H1 (cell line): ENCODE data around the gene TMEM130. TPM values are rescaled to one million over a fixed set of nuclear protein-coding genes. Genes with fewer than 3 reads are reported as not detected.

Source experiments
- CTCF ChIA-PET: fragments of 300-600 bp; sonication (Branson Sonifier 250); formaldehyde crosslinking; loops from one replicate; lab custom pipeline; 2021; ENCODE audit not compliant: partially characterized antibody; lab: Charles Lee
- POLR2A ChIA-PET: fragments of 300-600 bp; sonication (Branson Sonifier 250); formaldehyde crosslinking; loops from one replicate; lab custom pipeline; 2021; ENCODE audit warnings: inconsistent platforms; ENCODE audit not compliant: partially characterized antibody; lab: Charles Lee
- DNase-seq, 2 experiments: peaks; one replicate each; pipeline versions ENCODE4 v3.0.0 to v3.0.0-alpha.2; 2010 to 2022; ENCODE audit warnings: low spot score in 2 of 2, low read depth in 1 of 2, mixed read lengths in 1 of 2
- FAIRE-seq: peaks from 2 replicates; lab custom pipeline; 2011; peaks lifted over from hg19 to GRCh38; lab: Jason Lieb, UNC
- H2AFZ ChIP-seq: 2 replicates; pipeline ENCODE4 v1.8.1; 2012; ENCODE audit warnings: low read length, inconsistent platforms
- H2AK5ac ChIP-seq: 2 replicates; pipeline ENCODE4 v1.6.1; 2013; ENCODE audit warnings: low read depth, low read length
- H2BK120ac ChIP-seq: replicated peaks from 2 replicates; pipeline ENCODE3; 2013; ENCODE audit warnings: low read depth, low read length, inconsistent platforms
- H2BK12ac ChIP-seq: 2 replicates; pipeline ENCODE4 v1.6.1; 2013; ENCODE audit warnings: low read depth, low read length
- H2BK15ac ChIP-seq: 2 replicates; pipeline ENCODE4 v1.6.1; 2013; ENCODE audit warnings: low read length
- H2BK20ac ChIP-seq: 2 replicates; pipeline ENCODE4 v1.6.1; 2013; ENCODE audit warnings: low read length
- H2BK5ac ChIP-seq: 2 replicates; pipeline ENCODE4 v1.6.1; 2013; ENCODE audit warnings: low read depth, low read length
- H3K14ac ChIP-seq: 2 replicates; pipeline ENCODE4 v1.6.1; 2013; ENCODE audit warnings: inconsistent platforms; ENCODE audit not compliant: insufficient read length
- H3K18ac ChIP-seq: 2 replicates; pipeline ENCODE4 v1.6.1; 2013; ENCODE audit warnings: low read length; ENCODE audit errors: extremely low read depth
- H3K23ac ChIP-seq: 2 replicates; pipeline ENCODE4 v1.6.1; 2013; ENCODE audit warnings: inconsistent platforms; ENCODE audit not compliant: insufficient read length
- H3K23me2 ChIP-seq: 2 replicates; pipeline ENCODE4 v1.6.1; 2013; ENCODE audit warnings: low read depth, low read length
- H3K27ac ChIP-seq: 2 replicates; pipeline ENCODE4 v1.6.1; 2011; ENCODE audit warnings: low read depth, low read length, inconsistent platforms
- H3K27me3 ChIP-seq, 4 experiments: replicated peaks in 1 of 4; 1 replicate in 1 of 4; 2 replicates in 3 of 4; pipeline versions ENCODE4 v1.6.1 to v1.8.1; 2011 to 2013; ENCODE audit warnings: low read length in 3 of 4, mild to moderate bottlenecking in 3 of 4, inconsistent platforms in 2 of 4, mixed read lengths in 2 of 4, moderate library complexity in 1 of 4; ENCODE audit not compliant: control insufficient read depth in 3 of 4, insufficient read depth in 3 of 4; ENCODE audit errors: extremely low read depth in 1 of 4
- H3K36me3 ChIP-seq, 4 experiments: 2 replicates each; pipeline versions ENCODE4 v1.6.1 to v1.8.1; 2011 to 2013; ENCODE audit warnings: mild to moderate bottlenecking in 4 of 4, low read length in 3 of 4, moderate library complexity in 2 of 4, control low read depth in 1 of 4, inconsistent platforms in 1 of 4; ENCODE audit not compliant: insufficient read depth in 4 of 4, control insufficient read depth in 2 of 4
- H3K4ac ChIP-seq: replicated peaks from 2 replicates; pipeline ENCODE3; 2013; ENCODE audit warnings: low read length, low read depth, mixed read lengths, inconsistent platforms; ENCODE audit not compliant: insufficient read length
- H3K4me1 ChIP-seq, 4 experiments: replicated peaks in 1 of 4; 1 replicate in 1 of 4; 2 replicates in 3 of 4; pipeline versions ENCODE4 v1.6.1 to v1.8.1; 2011 to 2013; ENCODE audit warnings: low read length in 3 of 4, inconsistent platforms in 2 of 4, mixed read lengths in 1 of 4; ENCODE audit not compliant: insufficient read depth in 4 of 4, control insufficient read depth in 3 of 4
- H3K4me2 ChIP-seq, 2 experiments: 2 replicates each; pipeline versions ENCODE4 v1.6.1 to v1.8.1; 2011 to 2013; ENCODE audit warnings: low read depth in 2 of 2, low read length in 2 of 2, control low read depth in 1 of 2, inconsistent platforms in 1 of 2, mild to moderate bottlenecking in 1 of 2; ENCODE audit not compliant: insufficient read depth in 1 of 2
- H3K4me3 ChIP-seq, 4 experiments: fragments of 200-600, 300-600 bp in 1 of 4; sonication (generic), shearing (Covaris generic), sonication (Bioruptor Twin) in 1 of 4; 2 replicates each; pipeline versions ENCODE4 v1.5.1 to v1.8.1; 2011 to 2016; ENCODE audit warnings: low read length in 4 of 4, low read depth in 3 of 4, control low read depth in 2 of 4, inconsistent platforms in 2 of 4, mild to moderate bottlenecking in 2 of 4, mixed read lengths in 1 of 4, moderate library complexity in 1 of 4; ENCODE audit not compliant: insufficient read depth in 2 of 4; ENCODE audit errors: extremely low read depth in 1 of 4
- H3K56ac ChIP-seq: replicated peaks from 2 replicates; pipeline ENCODE3; 2013; ENCODE audit warnings: low read depth, mild to moderate bottlenecking, mixed read lengths, low read length, inconsistent platforms; ENCODE audit not compliant: insufficient read length
- H3K79me1 ChIP-seq: 2 replicates; pipeline ENCODE4 v1.6.1; 2013; ENCODE audit warnings: low read depth, low read length, control low read depth
- H3K79me2 ChIP-seq, 2 experiments: 2 replicates each; pipeline versions ENCODE4 v1.6.1 to v1.8.1; 2012 to 2013; ENCODE audit warnings: low read length in 2 of 2, mild to moderate bottlenecking in 2 of 2, inconsistent platforms in 1 of 2; ENCODE audit not compliant: insufficient read depth in 2 of 2, control insufficient read depth in 1 of 2
- H3K9ac ChIP-seq, 4 experiments: replicated peaks in 1 of 4; 1 replicate in 1 of 4; 2 replicates in 3 of 4; pipeline versions ENCODE4 v1.6.1 to v1.8.1; 2011 to 2013; ENCODE audit warnings: low read depth in 3 of 4, low read length in 3 of 4, control low read depth in 2 of 4, mild to moderate bottlenecking in 2 of 4, moderate library complexity in 2 of 4, inconsistent platforms in 1 of 4; ENCODE audit errors: extremely low read depth in 1 of 4
- H3K9me3 ChIP-seq, 2 experiments: 2 replicates each; pipeline versions ENCODE4 v1.6.1 to v1.8.1; 2012 to 2013; ENCODE audit warnings: mild to moderate bottlenecking in 2 of 2, moderate library complexity in 2 of 2, control low read depth in 1 of 2, inconsistent platforms in 1 of 2, low read depth in 1 of 2, low read length in 1 of 2, mixed read lengths in 1 of 2; ENCODE audit not compliant: insufficient read depth in 2 of 2
- H4K20me1 ChIP-seq, 2 experiments: replicated peaks in 1 of 2; 2 replicates each; pipeline versions ENCODE3 to v1.8.1; 2011 to 2013; ENCODE audit warnings: inconsistent platforms in 2 of 2, low read length in 2 of 2, mild to moderate bottlenecking in 1 of 2; ENCODE audit not compliant: insufficient read depth in 2 of 2, control insufficient read depth in 1 of 2
- H4K5ac ChIP-seq: 2 replicates; pipeline ENCODE4 v1.6.1; 2013; ENCODE audit warnings: low read length, low read depth, mixed read lengths, inconsistent platforms; ENCODE audit not compliant: insufficient read length
- H4K8ac ChIP-seq: 2 replicates; pipeline ENCODE4 v1.8.0; 2013; ENCODE audit warnings: mild to moderate bottlenecking, moderate library complexity, low read length, inconsistent platforms; ENCODE audit not compliant: insufficient read depth; ENCODE audit errors: extremely low read depth
- H4K91ac ChIP-seq: replicated peaks from 2 replicates; pipeline ENCODE3; 2013; ENCODE audit warnings: low read length, mixed read lengths, inconsistent platforms; ENCODE audit not compliant: insufficient read length
- ASH2L ChIP-seq: fragments of 200-600, 300-600 bp; sonication (generic); IDR thresholded peaks from one replicate; pipeline ENCODE4 v1.7.1; 2017; ENCODE audit warnings: low read length
- CEBPB ChIP-seq: IDR thresholded peaks from 2 replicates; pipeline ENCODE4 v1.6.1; 2012; ENCODE audit warnings: low read depth, low read length
- CREB1 ChIP-seq: IDR thresholded peaks from 2 replicates; pipeline ENCODE4 v1.6.1; 2012; ENCODE audit warnings: inconsistent platforms
- JUN ChIP-seq: IDR thresholded peaks from 2 replicates; pipeline ENCODE4 v1.6.1; 2011; ENCODE audit warnings: low read depth, mild to moderate bottlenecking, improper control_type of control experiment, low read length
- KDM4A ChIP-seq: IDR thresholded peaks from one replicate; pipeline ENCODE4 v1.7.1; 2012; ENCODE audit warnings: low read depth, mild to moderate bottlenecking, moderate library complexity, low read length, inconsistent platforms; ENCODE audit not compliant: severe bottlenecking
- WGBS, 2 experiments: shearing (Covaris generic) in 1 of 2; methylation state at CpG; one replicate each; pipeline versions ENCODE4 v1.1.6 to v1.1.7; 2013 to 2015; ENCODE audit warnings: low lambda C conversion rate in 2 of 2, mixed read lengths in 2 of 2, inconsistent platforms in 1 of 2, low coverage in 1 of 2, missing lambda C conversion rate in 1 of 2; ENCODE audit not compliant: insufficient replicate concordance in 2 of 2, insufficient coverage in 1 of 2, insufficient read length in 1 of 2; ENCODE audit errors: extremely low coverage in 1 of 2, missing lambda C conversion rate in 1 of 2; 5-methylcytosine and 5-hydroxymethylcytosine counted together
- polyA plus RNA-seq, 7 experiments: library from polyadenylated mRNA; depleted of rRNA in 3 of 7; stranded (reverse) in 5 of 7; unstranded in 2 of 7; fragments of >200 nt in 5 of 7; fragments of 200-250 nt in 2 of 7; gene quantifications; 1 replicate in 5 of 7; 2 replicates in 1 of 7; 4 replicates in 1 of 7; pipeline versions ENCODE4 v1.2.1 to v1.2.3, GENCODE V29; 2011 to 2013; ENCODE audit warnings: missing spikeins in 2 of 7, mixed read lengths in 2 of 7
- total RNA-seq: library from RNA; stranded (reverse); fragmentation: NEBNext Ultra II Directional; extraction: Animal tissue kit (Norgen Biotek cat#: 25700); gene quantifications from 2 replicates; pipeline ENCODE4 v1.2.1, GENCODE V29; 2021

Gene TMEM130
- total and polyA plus RNA-seq, 2 of the 8 experiments (the other 6 are each of a cell fraction or from before 2014, with no cell fraction given), result 2.9 to 6.6 TPM

- Histone ChIP-seq H3K4me3 (no peak overlapping the region), H2BK120ac (no peak overlapping the region), H3K9ac (no peak overlapping the region), H3K56ac (no peak overlapping the region), H3K23ac (no peak overlapping the region), H3K79me1 (no peaks in the 10 kb centered on the region), H2BK12ac (no peak overlapping the region), H3K36me3 (peaks cover 8 to 77% (median 42%) of the 10 kb centered on the region in 4 experiments), H3K4me1 (no peaks in the 10 kb centered on the region), H3K14ac (no peak overlapping the region), H3K4ac (no peak overlapping the region), H4K91ac (no peak overlapping the region), H3K4me2 (no peak overlapping the region), H3K79me2 (no peaks in the 10 kb centered on the region), H4K20me1 (peaks cover 2% of the 10 kb centered on the region in 2 experiments), H3K9me3 (no peaks in the 10 kb centered on the region), H2BK15ac (no peak overlapping the region), H2BK20ac (no peak overlapping the region), H3K18ac (no peak overlapping the region), H3K27me3 (no peaks in the 10 kb centered on the region), H2AFZ (no peak overlapping the region), H3K23me2 (no peaks in the 10 kb centered on the region), H2AK5ac (no peak overlapping the region), H4K5ac (no peak overlapping the region), H2BK5ac (no peak overlapping the region), H3K27ac (no peak overlapping the region), H4K8ac (no peak overlapping the region)
- 94% methylated on average over 7 of the region's 7 CpGs; no CpG with 5 or more reads in 1 of the 2 experiments for WGBS, 2 experiments
- no peak for DNase-seq
- ChIA-PET POLR2A (interaction anchor here (1.0 kb wide), 1 partner anchor 9 kb away, joined by 3 read pairs; no protein-coding TSS in a partner anchor), CTCF (interaction anchor here (1.2 to 2.2 kb wide), 3 partner anchors 13 to 101 kb away, joined by 3 to 9 read pairs (median 6); partner anchors contain the start of gene TRRAP)
- TF ChIP-seq CREB1 (no peak), JUN (no peak), KDM4A (no peak), CEBPB (no peak), ASH2L (no peak)
- FAIRE-seq, result no peak
Measured at GRCh38 chr7:98892609-98893008, 22.8 kb upstream of the TMEM130 start.
